ENCODE results near the gene KRTAP1-3. TPM values are rescaled to one million over a fixed set of nuclear protein-coding genes. Genes with fewer than 3 reads are reported as not detected.
"Not testable (repeated sequence)": the region's sequence is repeated elsewhere in the genome, so short reads cannot be mapped to it uniquely, and the experiment has no call there.

Gene KRTAP1-3
- total and polyA plus RNA-seq, 9 donors, result not detected

DNA sequence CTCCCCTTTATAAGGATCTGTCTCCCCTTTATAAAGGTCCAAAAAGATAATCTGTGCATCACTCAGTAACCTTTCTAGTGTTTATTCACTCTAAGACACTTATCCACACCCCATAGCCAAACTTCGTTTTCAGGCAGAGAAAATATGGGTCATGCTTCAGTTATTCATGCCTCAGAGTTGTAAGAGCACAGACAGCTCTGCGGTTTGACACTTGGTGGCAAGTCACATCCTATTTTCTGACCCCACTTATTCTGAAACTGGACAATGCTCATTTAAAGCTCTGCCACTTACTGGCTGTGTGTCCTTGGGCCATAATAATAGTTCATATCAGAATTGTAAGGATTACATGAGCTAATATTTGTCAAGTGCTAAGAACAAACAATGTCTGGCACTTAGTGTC lies 14.4 kb upstream of the KRTAP1-3 start:
- no peak for TF ChIP-seq EP300 (IDR thresholded peaks at IDR 0.05)
- TF ChIP-seq CTCF (IDR thresholded peaks at IDR 0.05), result no peak
- TF ChIP-seq POLR2A (IDR thresholded peaks at IDR 0.05), result no peak
- no peaks in the 10 kb centered on the region for H3K4me1 ChIP-seq (ENCODE audit: insufficient read depth)
- H3K4me3 ChIP-seq, result no peak overlapping the region
- no peaks in the 10 kb centered on the region for H3K9me3 ChIP-seq
- no peaks in the 10 kb centered on the region for H3K27me3 ChIP-seq
- no peaks in the 10 kb centered on the region for H3K36me3 ChIP-seq
- 32 to 35% (median 34%) methylated on average over 2 of the region's 2 CpGs for WGBS, 3 donors
- DNase-seq, result no peak
- intact Hi-C loops (cut with DNase I), result no loop called here
- no peak overlapping the region for H3K27ac ChIP-seq

- TF ChIP-seq CTCF (IDR thresholded peaks at IDR 0.05) (no peak), POLR2A (IDR thresholded peaks at IDR 0.05) (no peak), EP300 (IDR thresholded peaks at IDR 0.05) (no peak)
- Histone ChIP-seq H3K27ac (no peak overlapping the region), H3K36me3 (no peaks in the 10 kb centered on the region), H3K4me3 (no peak overlapping the region), H3K4me1 (ENCODE audit: insufficient read depth) (no peaks in the 10 kb centered on the region), H3K9me3 (no peaks in the 10 kb centered on the region), H3K27me3 (no peaks in the 10 kb centered on the region)
- intact Hi-C loops (cut with DNase I), result no loop called here
- 32 to 48% (median 33%) methylated on average over 7 of the region's 7 CpGs for WGBS, 3 donors
- no peak for DNase-seq
These were observed 13.8 kb upstream of the KRTAP1-3 start for GRCh38 chr17:41048441-41048840.

DNA sequence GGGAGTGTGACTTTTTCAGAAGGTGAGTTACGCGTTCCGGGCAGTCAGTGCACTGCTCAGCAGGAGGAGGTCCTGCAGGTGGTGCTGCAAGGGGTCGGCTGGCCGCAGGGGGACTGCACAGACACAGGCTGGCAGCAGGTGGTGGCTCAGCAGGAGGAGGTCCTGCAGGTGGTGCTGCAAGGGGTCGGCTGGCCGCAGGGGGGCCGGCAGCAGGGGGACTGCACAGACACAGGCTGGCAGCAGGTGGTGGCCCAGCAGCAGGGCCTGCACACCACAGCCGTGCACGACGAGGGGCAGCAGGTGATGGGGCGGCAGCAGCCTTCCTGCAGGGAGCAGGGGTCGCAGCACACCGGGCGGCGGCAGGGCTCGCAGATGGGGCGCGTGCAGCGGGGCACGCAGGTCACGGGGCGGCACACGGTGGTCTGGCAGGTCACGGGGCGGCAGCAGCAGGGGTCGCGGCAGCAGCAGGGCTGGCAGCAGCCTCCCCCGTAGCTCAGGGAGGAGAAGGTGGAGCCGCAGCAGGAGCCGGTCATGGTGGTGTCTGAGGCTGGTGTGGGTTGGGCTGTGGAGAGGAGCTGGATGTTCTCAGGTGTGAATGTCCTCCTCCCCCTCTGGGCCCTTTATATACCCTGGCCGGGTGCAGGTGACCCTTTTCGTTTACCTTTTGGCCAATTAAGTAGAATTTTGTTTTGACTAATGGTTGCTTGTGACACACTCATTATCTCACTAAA lies 12.2 kb upstream of the KRTAP1-3 start, which contains the start of gene KRTAP2-1:
Gene KRTAP2-1, minus strand, starts transcription at position 582 of the 731 bp plus-strand sequence. Its CDS starts 49 bp downstream, at position 533.
- DNase-seq; H3K4me1 ChIP-seq (ENCODE audit: insufficient read depth); H3K36me3 ChIP-seq; H3K9me3 ChIP-seq; H3K27ac ChIP-seq; H3K4me3 ChIP-seq; intact Hi-C loops (cut with DNase I); H3K27me3 ChIP-seq: not testable (repeated sequence)
- 57 to 70% (median 67%) methylated on average over 10 to 12 of the region's 33 CpGs for WGBS, 3 donors

DNA sequence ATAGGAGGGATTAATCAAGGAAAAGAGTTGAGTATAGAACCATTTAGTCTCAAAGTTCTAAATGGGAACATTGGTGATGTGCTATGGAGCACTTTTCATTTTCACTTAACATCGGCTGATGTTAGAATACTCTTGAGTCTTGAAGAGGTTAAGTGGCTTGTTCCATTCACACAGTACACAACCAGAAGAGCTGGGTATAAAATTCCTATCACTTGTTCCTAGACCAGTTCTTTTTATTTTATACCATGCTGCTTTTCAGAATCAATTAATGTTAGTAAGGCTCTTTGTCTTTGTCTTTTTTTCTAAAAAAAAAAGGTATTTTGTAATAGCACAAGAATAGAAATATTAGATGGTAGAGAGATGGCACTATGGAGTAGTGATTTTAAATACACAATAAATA lies 8.3 kb upstream of the KRTAP1-3 start:
- TF ChIP-seq CTCF (IDR thresholded peaks at IDR 0.05) (no peak), EP300 (IDR thresholded peaks at IDR 0.05) (no peak), POLR2A (IDR thresholded peaks at IDR 0.05) (no peak)
- no peaks in the 10 kb centered on the region for H3K27me3 ChIP-seq
- H3K4me3 ChIP-seq, result no peak overlapping the region
- no peaks in the 10 kb centered on the region for H3K9me3 ChIP-seq
- no peak overlapping the region for H3K27ac ChIP-seq
- no peaks in the 10 kb centered on the region for H3K36me3 ChIP-seq
- intact Hi-C loops (cut with DNase I), result no loop called here
- DNase-seq, result no peak
- no peaks in the 10 kb centered on the region for H3K4me1 ChIP-seq (ENCODE audit: insufficient read depth)
- WGBS, 3 donors, result 92 to 98% (median 96%) methylated on average over 1 of the region's 1 CpG

DNA sequence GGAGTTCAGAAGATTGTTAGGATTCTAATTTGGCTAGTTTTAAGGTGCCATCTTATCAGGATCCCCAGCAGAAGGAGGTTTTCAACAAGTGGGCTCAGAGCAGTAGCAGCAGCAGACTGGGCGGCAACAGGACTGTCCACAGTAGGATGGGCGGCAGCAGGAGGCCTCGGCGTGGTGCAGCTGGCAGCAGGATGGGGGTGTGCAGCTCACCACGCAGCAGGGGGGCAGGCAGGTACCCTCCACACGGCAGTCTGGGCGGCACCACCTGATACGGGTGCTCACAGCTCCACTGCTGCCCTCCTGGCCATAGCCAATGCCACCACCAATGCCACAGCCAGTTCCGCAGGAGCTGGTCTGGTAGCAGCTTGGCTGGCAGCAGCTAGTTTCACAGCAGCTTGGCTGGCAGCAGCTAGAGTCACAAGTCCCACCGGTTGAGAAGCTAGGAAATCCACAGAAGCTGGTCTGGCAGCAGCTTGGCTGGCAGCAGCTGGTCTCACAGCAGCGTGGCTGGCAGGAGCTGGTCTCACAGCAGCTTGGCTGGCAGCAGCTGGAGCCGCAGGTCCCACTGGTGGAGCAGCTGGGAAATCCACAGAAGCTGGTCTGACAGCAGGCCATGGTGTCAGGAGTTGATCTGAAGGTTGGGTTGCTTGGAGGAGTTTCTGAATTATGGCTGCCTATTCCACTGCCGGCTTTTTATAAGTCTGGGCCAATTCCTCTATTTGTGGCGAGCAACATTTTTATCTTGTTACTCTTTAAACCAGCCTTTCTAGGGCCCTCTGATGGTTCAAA lies 6.3 kb upstream of the KRTAP1-3 start, which contains the start of gene KRTAP1-1:
Gene KRTAP1-1, minus strand, starts transcription at position 668 of the 789 bp plus-strand sequence. Its CDS starts 53 bp downstream, at position 615.
- DNase-seq; H3K4me3 ChIP-seq; H3K36me3 ChIP-seq; H3K9me3 ChIP-seq; H3K27me3 ChIP-seq; H3K27ac ChIP-seq; H3K4me1 ChIP-seq (ENCODE audit: insufficient read depth); intact Hi-C loops (cut with DNase I): not testable (repeated sequence)
- WGBS, 3 donors, result 75 to 83% (median 76%) methylated on average over 14 of the region's 14 CpGs
